Caki2 (cell line): ENCODE measurements around the gene PNPLA7. TPM values are rescaled to one million over a fixed set of nuclear protein-coding genes. Genes with fewer than 3 reads are reported as not detected.

ENCODE experiments used
- DNase-seq: peaks from one replicate; pipeline ENCODE4 v3.0.0-alpha.2; 2015; ENCODE audit warnings: low read depth
- in situ Hi-C: cut with HindIII; loops from 2 replicates; pipeline ENCODE4 v1.10.0; 2016; ENCODE audit warnings: low sequenced_read_pairs, low pct_unique_long_range_greater_than_20kb, mixed read lengths
- total RNA-seq: library from RNA; depleted of rRNA; stranded (reverse); fragments of >200 nt; shearing (Covaris generic); gene quantifications from 2 replicates; pipeline ENCODE4 v1.2.3, GENCODE V29; 2014; ENCODE audit warnings: low replicate concordance

PNPLA7 gene
- total RNA-seq, 1 experiment from 2014 or later: 0.98 TPM

GRCh38 chr9:137436761-137437600, 113.2 kb downstream of the PNPLA7 start:
- in situ Hi-C loops: no loop called here
- no peak for DNase-seq

GRCh38 chr9:137435980-137436760, 114.0 kb downstream of the PNPLA7 start:
- in situ Hi-C loops: no loop called here

GRCh38 chr9:137435381-137435891, 114.8 kb downstream of the PNPLA7 start:
- in situ Hi-C loops: no loop called here

More at GRCh38 chr9:137435980-137436760, 114.0 kb downstream of the PNPLA7 start:
- DNase-seq: peak; percentile 82

GRCh38 chr9:137434498-137435380, 115.5 kb downstream of the PNPLA7 start:
- no peak for DNase-seq
- in situ Hi-C loops: no loop called here

More at GRCh38 chr9:137435381-137435891, 114.8 kb downstream of the PNPLA7 start:
- DNase-seq: no peak

DNA sequence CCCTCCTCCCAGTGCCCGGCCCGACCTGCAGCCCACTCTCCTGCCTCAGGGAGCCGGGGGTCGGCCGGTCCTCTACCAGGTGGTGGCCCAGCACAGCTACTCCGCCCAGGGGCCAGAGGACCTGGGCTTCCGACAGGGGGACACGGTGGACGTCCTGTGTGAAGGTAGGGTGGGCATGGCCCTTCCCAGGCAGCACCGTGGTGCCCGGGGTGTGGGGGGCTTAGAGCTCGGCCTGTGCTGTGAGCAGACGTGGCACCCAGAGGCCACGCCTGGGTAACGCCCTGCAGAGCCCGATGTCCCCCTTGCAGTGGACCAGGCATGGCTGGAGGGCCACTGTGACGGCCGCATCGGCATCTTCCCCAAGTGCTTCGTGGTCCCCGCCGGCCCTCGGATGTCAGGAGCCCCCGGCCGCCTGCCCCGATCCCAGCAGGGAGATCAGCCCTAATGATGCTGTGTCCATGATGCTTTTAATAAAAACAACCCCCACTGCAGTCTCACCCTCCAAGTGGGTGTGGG, 116.2 kb downstream of the PNPLA7 start:
- DNase-seq: no peak
- in situ Hi-C loops: no loop called here

DNA sequence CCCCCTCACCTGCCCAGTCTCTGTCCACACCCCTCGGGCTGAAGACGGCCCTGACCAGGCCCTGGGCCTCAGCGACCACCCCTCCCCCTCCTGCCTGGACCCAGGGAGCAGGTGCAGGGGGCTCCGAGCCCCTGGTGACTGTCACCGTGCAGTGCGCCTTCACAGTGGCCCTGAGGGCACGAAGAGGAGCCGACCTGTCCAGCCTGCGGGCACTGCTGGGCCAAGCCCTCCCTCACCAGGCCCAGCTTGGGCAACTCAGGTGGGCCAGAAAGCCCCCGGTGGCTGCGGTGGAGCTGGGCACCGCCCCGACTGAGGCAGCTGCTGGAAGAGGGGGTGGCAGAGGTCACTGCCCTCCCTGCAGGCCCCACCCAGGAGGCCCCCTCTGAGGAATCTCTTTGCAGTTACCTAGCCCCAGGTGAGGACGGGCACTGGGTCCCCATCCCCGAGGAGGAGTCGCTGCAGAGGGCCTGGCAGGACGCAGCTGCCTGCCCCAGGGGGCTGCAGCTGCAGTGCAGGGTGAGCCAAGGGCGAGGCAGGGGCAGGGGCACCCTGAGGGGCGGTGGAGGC, 116.8 kb downstream of the PNPLA7 start:
- DNase-seq: no peak
- in situ Hi-C loops: no loop called here

- in situ Hi-C loops: no loop called here
- DNase-seq: no peak
Measured at GRCh38 chr9:137432687-137433348, 117.4 kb downstream of the PNPLA7 start.

DNA sequence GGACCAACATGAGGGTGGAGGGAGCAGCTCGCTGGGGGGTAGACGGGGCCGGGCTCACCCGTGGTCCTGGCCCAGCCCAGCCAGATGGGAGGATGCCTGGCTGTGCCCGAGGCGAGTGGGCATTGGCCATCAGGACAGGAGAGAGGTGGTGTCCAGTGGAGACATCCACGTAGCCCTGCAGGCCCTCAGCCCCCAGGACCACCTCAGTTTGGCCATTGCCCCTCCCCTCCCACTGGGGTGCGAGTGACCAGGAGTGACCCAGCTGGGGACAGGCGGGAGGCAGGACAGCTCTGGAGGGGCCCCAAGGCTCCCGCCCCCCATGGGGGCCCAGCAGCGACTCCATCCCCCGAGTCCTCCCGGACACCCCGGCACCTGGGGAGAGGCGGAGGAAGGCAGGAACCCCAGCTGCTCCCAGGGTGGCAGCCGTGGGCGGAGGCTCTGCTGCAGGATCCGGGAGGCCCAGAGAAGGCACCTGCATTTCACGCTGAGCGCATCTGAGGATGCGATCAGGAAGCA, 118.7 kb downstream of the PNPLA7 start:
- no peak for DNase-seq
- in situ Hi-C loops: no loop called here

GRCh38 chr9:137430723-137431415, 119.3 kb downstream of the PNPLA7 start:
- in situ Hi-C loops: no loop called here
- no peak for DNase-seq

DNA sequence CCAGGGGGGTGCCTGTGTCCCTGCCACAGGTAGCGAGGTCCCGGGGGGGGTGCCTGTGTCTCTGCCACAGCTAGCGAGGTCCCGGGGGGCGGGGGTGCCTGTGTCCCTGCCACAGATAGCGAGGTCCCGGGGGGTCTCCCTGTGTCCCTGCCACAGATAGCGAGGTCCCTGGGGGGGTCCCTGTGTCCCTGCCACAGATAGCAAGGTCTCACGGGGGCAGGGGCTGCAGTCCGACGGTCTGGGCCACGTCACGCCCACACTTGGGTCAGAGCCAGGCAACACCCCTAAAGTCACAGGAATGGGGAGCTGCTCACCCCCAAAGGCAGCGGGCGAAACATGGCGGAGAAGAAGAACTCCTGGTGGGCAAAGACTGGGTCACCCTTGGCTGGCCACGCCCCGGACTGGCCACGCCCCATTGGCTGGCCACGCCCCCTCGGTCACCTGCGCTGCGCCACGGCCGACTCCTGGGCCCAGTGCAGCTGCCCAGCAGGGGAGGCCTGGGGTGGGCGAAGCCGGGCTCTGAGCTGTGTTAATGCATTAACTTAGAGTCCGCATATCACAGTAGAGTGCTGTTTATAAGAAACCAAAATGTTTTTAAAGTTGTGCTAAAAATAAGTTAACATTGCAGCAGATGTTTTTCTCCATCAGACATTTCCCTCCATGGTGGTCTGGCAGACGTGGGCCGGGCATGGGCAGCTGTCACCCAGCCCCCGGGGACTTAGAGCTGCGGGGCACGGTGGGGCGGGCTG, 120.1 kb downstream of the PNPLA7 start:
- in situ Hi-C loops: no loop called here
- DNase-seq: no peak

GRCh38 chr9:137429546-137429890, 120.7 kb downstream of the PNPLA7 start:
- in situ Hi-C loops: no loop called here
- no peak for DNase-seq

DNA sequence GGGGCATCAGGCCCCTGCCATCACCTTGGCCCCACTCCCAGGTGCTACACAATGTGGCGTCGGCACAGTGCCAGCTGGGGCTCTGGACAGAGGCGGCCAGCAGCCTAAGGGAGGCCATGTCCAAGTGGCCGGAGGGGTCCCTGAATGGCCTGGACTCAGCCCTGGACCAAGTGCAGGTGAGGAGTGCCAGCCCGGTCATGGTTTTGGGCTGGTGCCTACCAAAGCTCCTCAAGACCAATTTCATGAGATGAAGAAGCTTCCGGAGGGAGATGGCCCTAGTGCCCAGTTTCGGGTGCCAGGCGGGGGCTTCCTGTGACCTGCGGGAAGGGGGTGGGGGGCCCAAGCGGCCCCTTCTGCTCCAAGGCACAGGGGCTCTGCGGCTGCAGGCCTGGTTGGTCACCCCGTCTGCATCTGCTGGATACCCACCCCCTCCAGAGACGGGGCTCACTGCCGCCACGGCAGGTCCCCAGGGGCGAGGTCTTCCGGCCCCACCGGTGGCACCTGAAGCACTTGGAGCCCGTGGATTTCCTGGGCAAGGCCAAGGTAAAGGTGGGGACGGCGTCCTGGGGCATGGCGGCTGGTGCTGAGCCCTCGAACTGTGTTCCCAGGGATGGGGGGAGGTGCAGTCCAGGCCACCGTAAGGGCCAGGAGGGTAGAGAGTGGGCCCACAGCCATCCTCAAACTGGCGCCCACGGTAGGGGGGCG, 121.2 kb downstream of the PNPLA7 start:
- in situ Hi-C loops: no loop called here
- DNase-seq: no peak

GRCh38 chr9:137428311-137428630, 121.9 kb downstream of the PNPLA7 start:
- in situ Hi-C loops: no loop called here
- no peak for DNase-seq

DNA sequence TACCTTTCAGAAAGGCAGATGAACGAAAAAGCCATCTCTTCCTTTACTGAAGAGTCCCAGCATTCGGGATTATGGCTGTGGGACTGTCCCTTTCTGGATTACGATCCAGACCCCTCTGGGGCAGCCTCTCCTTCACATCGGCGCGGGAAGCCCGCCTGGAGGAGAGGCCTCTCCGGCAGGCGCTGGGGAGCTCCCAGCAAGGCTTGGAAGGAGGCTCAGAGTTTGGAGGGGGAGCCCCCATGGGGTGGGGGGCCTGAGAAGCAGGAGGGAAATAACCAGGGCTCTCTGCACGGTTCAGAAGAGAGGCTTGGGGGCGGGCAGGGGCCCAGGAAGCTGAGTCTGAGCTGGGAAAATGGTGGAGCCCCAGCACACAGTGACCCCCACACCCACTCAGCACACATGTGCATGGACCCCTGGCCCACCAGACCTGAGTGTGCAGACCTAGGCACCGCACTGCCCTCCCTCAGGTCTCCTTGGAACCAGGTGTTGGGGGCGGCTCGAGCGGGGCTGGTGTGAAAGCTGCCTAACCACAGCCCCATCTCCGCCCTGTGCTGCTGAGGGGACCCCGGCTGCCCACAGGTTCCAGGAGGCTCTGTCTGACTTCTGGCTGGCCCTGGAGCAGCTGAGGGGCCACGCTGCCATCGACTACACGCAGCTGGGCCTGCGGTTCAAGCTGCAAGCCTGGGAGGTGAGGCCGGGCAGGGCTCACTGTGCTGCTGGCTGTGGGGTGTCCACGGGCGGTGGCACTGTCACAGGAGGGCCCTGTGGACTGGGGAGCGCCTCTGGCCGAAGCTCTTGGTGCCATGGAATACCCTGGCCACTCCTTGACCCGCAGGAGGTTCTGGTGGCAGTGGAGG, 122.5 kb downstream of the PNPLA7 start:
- in situ Hi-C loops: no loop called here
- no peak for DNase-seq
